HepG2 (cell line): ENCODE results near the gene KLC4. TPM values are rescaled to one million over a fixed set of nuclear protein-coding genes. Genes with fewer than 3 reads are reported as not detected.

Experiments
- ATF1 ChIP-seq: IDR thresholded peaks from 2 replicates; pipeline ENCODE4 v1.6.1; 2016; ENCODE audit warnings: mild to moderate bottlenecking, control low read depth
- FOXJ3 ChIP-seq: sonication (generic); formaldehyde crosslinking; IDR thresholded peaks from 2 replicates; pipeline ENCODE4 v1.4.0; 2020; ENCODE audit warnings: missing genetic modification reagents, mild to moderate bottlenecking, borderline replicate concordance
- GABPB1 ChIP-seq: IDR thresholded peaks from 2 replicates; pipeline ENCODE4 v1.6.1; 2016; ENCODE audit warnings: mild to moderate bottlenecking, missing genetic modification reagents, moderate library complexity, missing compliant biosample characterization
- GPN1 ChIP-seq: sonication (generic); formaldehyde crosslinking; IDR thresholded peaks from 2 replicates; pipeline ENCODE4 v1.5.1; 2020; ENCODE audit warnings: missing genetic modification reagents, borderline replicate concordance
- HDAC6 ChIP-seq: fragments of 200-600 bp; sonication (generic); IDR thresholded peaks from 2 replicates; pipeline ENCODE4 v1.7.0; 2017; ENCODE audit warnings: mild to moderate bottlenecking, antibody characterized with exemption, low read length, low read depth
- ISL2 ChIP-seq: sonication (generic); formaldehyde crosslinking; IDR thresholded peaks from 2 replicates; pipeline ENCODE4 v1.5.0; 2020; ENCODE audit warnings: missing genetic modification reagents
- JUNB ChIP-seq: sonication (generic); formaldehyde crosslinking; IDR thresholded peaks from 2 replicates; pipeline ENCODE4 v1.8.0; 2022; ENCODE audit warnings: missing genetic modification reagents, mild to moderate bottlenecking, borderline replicate concordance
- KDM2A ChIP-seq: sonication (generic); formaldehyde crosslinking; IDR thresholded peaks from 2 replicates; pipeline ENCODE4 v1.4.0; 2020; ENCODE audit warnings: low read depth, missing genetic modification reagents, borderline replicate concordance
- KDM5A ChIP-seq: fragments of 200-600 bp; sonication (generic); IDR thresholded peaks from 2 replicates; pipeline ENCODE4 v1.7.0; 2018; ENCODE audit warnings: antibody characterized with exemption, mild to moderate bottlenecking, low read length, borderline replicate concordance
- LCORL ChIP-seq, 2 experiments: fragments of 450-650 bp in 1 of 2; sonication (generic) in 1 of 2; formaldehyde crosslinking in 1 of 2; IDR thresholded peaks; 2 replicates each; pipeline versions ENCODE4 v1.5.0 to v1.6.1; 2017 to 2020; ENCODE audit warnings: antibody characterized with exemption in 1 of 2, missing genetic modification reagents in 1 of 2
- NFYB ChIP-seq: sonication (generic); formaldehyde crosslinking; IDR thresholded peaks from 2 replicates; pipeline ENCODE4 v1.4.0; 2020; ENCODE audit warnings: missing genetic modification reagents
- SMARCE1 ChIP-seq: fragments of 450-650 bp; IDR thresholded peaks from 2 replicates; pipeline ENCODE4 v1.6.1; 2017; ENCODE audit warnings: borderline replicate concordance
- ZNF772 ChIP-seq: sonication (generic); formaldehyde crosslinking; IDR thresholded peaks from 2 replicates; pipeline ENCODE4 v1.5.0; 2020; ENCODE audit warnings: mild to moderate bottlenecking, missing genetic modification reagents
- ZSCAN9 ChIP-seq: IDR thresholded peaks from 2 replicates; pipeline ENCODE4 v1.6.1; 2016; ENCODE audit warnings: borderline replicate concordance
- ZZZ3 ChIP-seq: sonication (generic); formaldehyde crosslinking; IDR thresholded peaks from 2 replicates; pipeline ENCODE4 v1.4.0; 2020; ENCODE audit warnings: missing genetic modification reagents, mild to moderate bottlenecking, borderline replicate concordance
- polyA plus RNA-seq, 8 experiments: library from polyadenylated mRNA; depleted of rRNA in 3 of 8; stranded (reverse) in 7 of 8; unstranded in 1 of 8; fragments of >200 nt; fragmentation: Illumina TruSeq in 4 of 8; extraction: Trizol in 4 of 8; gene quantifications; 2 replicates each; pipeline versions ENCODE4 v1.2.1 to v1.2.3, GENCODE V29; 2011 to 2016; ENCODE audit warnings: low read depth in 4 of 8, missing spikeins in 1 of 8, mixed read lengths in 1 of 8; ENCODE audit not compliant: insufficient read depth in 1 of 8
- total RNA-seq, 5 experiments: library from RNA; depleted of rRNA; stranded (reverse); fragments of >200 nt; fragmentation: Illumina TruSeq; extraction: Trizol; gene quantifications; 2 replicates each; pipeline ENCODE4 v1.2.3, GENCODE V29; 2016; ENCODE audit warnings: low read depth in 1 of 5
- TF ChIP-seq, protein P1 (sequence below): sonication (generic); formaldehyde crosslinking; conservative IDR thresholded peaks from 2 replicates; pipeline ENCODE4 v1.4.0; 2020; ENCODE audit warnings: missing genetic modification reagents
- TF ChIP-seq, protein P2 (sequence below): sonication (generic); formaldehyde crosslinking; IDR thresholded peaks from 2 replicates; pipeline ENCODE4 v1.5.0; 2020; ENCODE audit warnings: missing genetic modification reagents
- TF ChIP-seq, protein P3 (sequence below): sonication (generic); formaldehyde crosslinking; IDR thresholded peaks from 2 replicates; pipeline ENCODE4 v1.8.0; 2022; ENCODE audit warnings: mild to moderate bottlenecking, missing genetic modification reagents, moderate library complexity

Gene KLC4
- total and polyA plus RNA-seq, 2 of the 13 experiments (the other 11 are each of a cell fraction or from before 2014, with no cell fraction given), result 45.4 to 70.4 TPM

GRCh38 chr6:43076464-43077332 lies 17.3 kb downstream of the KLC4 start (continued):
- TF ChIP-seq, protein P1, sequence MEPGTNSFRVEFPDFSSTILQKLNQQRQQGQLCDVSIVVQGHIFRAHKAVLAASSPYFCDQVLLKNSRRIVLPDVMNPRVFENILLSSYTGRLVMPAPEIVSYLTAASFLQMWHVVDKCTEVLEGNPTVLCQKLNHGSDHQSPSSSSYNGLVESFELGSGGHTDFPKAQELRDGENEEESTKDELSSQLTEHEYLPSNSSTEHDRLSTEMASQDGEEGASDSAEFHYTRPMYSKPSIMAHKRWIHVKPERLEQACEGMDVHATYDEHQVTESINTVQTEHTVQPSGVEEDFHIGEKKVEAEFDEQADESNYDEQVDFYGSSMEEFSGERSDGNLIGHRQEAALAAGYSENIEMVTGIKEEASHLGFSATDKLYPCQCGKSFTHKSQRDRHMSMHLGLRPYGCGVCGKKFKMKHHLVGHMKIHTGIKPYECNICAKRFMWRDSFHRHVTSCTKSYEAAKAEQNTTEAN (CRISPR knock-in tag), result 0 out of 2 replicates have a peak, but pooled peaks have one; percentile 13
- no peak for TF ChIP-seq GPN1 (CRISPR knock-in tag)
- TF ChIP-seq ATF1 (CRISPR knock-in tag), result no peak
- peak; percentile 74 for TF ChIP-seq ZNF772 (CRISPR knock-in tag)
- TF ChIP-seq, protein P2, sequence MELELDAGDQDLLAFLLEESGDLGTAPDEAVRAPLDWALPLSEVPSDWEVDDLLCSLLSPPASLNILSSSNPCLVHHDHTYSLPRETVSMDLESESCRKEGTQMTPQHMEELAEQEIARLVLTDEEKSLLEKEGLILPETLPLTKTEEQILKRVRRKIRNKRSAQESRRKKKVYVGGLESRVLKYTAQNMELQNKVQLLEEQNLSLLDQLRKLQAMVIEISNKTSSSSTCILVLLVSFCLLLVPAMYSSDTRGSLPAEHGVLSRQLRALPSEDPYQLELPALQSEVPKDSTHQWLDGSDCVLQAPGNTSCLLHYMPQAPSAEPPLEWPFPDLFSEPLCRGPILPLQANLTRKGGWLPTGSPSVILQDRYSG (CRISPR knock-in tag), result peak; percentile 79; the same call in 1 of the 2 replicates
- peak; percentile 76; the same call in 1 of the 2 replicates for TF ChIP-seq HDAC6
- no peak for TF ChIP-seq JUNB (CRISPR knock-in tag)
- TF ChIP-seq KDM2A (CRISPR knock-in tag), result peak; percentile 61; the same call in 1 of the 2 replicates
- TF ChIP-seq SMARCE1, result no peak
- TF ChIP-seq FOXJ3 (CRISPR knock-in tag), result no peak
- TF ChIP-seq NFYB (CRISPR knock-in tag), result peak; percentile 11; the same call in 1 of the 2 replicates
- TF ChIP-seq ZZZ3, result peak; percentile 39; the same call in 1 of the 2 replicates
- peak; percentile 55; the same call in 1 of the 2 replicates for TF ChIP-seq KDM5A
- TF ChIP-seq ZSCAN9 (CRISPR knock-in tag), result no peak
- TF ChIP-seq GABPB1 (CRISPR knock-in tag), result peak; percentile 53; the same call in 1 of the 2 replicates
- TF ChIP-seq LCORL (IDR thresholded peaks at IDR 0.05), result no peak
- peak; percentile 57; the same call in 1 of the 2 replicates for TF ChIP-seq LCORL (CRISPR knock-in tag; IDR thresholded peaks at IDR 0.05)
- TF ChIP-seq ISL2 (CRISPR knock-in tag), result no peak; the same call in 1 of the 2 replicates
- TF ChIP-seq, protein P3, sequence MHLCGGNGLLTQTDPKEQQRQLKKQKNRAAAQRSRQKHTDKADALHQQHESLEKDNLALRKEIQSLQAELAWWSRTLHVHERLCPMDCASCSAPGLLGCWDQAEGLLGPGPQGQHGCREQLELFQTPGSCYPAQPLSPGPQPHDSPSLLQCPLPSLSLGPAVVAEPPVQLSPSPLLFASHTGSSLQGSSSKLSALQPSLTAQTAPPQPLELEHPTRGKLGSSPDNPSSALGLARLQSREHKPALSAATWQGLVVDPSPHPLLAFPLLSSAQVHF, result no peak
